ENCODE measurements around the gene GRIN2B.
A peak's percentile ranks its signal among the peaks of the same experiment; 100 is the strongest.

Gene GRIN2B

GRCh38 chr12:13981296-13981962, at the start of gene GRIN2B:
Gene GRIN2B (minus strand): TSS chr12:13981602. CDS start chr12:13866208, 115,394 bp downstream.
- no peak for DNase-seq (ENCODE audit: low read depth)
- peak within 1 kb of the TSS; percentile 12 for H3K4me3 ChIP-seq (ENCODE audit: low read depth, low read length)

GRCh38 chr12:14026537-14026936, 45.1 kb upstream of the GRIN2B start:
- no peak for DNase-seq (ENCODE audit: low read depth)

GRCh38 chr12:14024591-14024990, 43.2 kb upstream of the GRIN2B start:
- no peak overlapping the region for H3K4me3 ChIP-seq (ENCODE audit: low read depth, low read length)
- no peak for DNase-seq (ENCODE audit: low read depth)

More at GRCh38 chr12:14026537-14026936, 45.1 kb upstream of the GRIN2B start:
- H3K4me3 ChIP-seq (ENCODE audit: low read depth, low read length), result no peak overlapping the region

GRCh38 chr12:14018080-14018479, 36.7 kb upstream of the GRIN2B start:
- no peak for DNase-seq (ENCODE audit: low read depth)
- no peak overlapping the region for H3K4me3 ChIP-seq (ENCODE audit: low read depth, low read length)

- no peak overlapping the region for H3K4me3 ChIP-seq (ENCODE audit: low read depth, low read length)
- no peak for DNase-seq (ENCODE audit: low read depth)
These were observed 29.6 kb upstream of the GRIN2B start for GRCh38 chr12:14010989-14011388.

GRCh38 chr12:14007639-14008038, 26.2 kb upstream of the GRIN2B start:
- no peak for DNase-seq (ENCODE audit: low read depth)
- no peak overlapping the region for H3K4me3 ChIP-seq (ENCODE audit: low read depth, low read length)

- no peak overlapping the region for H3K4me3 ChIP-seq (ENCODE audit: low read depth, low read length)
- no peak for DNase-seq (ENCODE audit: low read depth)
These were observed 11.2 kb upstream of the GRIN2B start for GRCh38 chr12:13992585-13992984.

- DNase-seq (ENCODE audit: low read depth), result no peak
- no peak overlapping the region for H3K4me3 ChIP-seq (ENCODE audit: low read depth, low read length)
These were observed 10.7 kb upstream of the GRIN2B start for GRCh38 chr12:13992106-13992505.

GRCh38 chr12:13986031-13986430, 4.6 kb upstream of the GRIN2B start:
- no peak for DNase-seq (ENCODE audit: low read depth)
- no peak overlapping the region for H3K4me3 ChIP-seq (ENCODE audit: low read depth, low read length)

GRCh38 chr12:13981990-13982389, 588 bp upstream of the GRIN2B start:
- no peak overlapping the region for H3K4me3 ChIP-seq (ENCODE audit: low read depth, low read length)
- DNase-seq (ENCODE audit: low read depth), result no peak

GRCh38 chr12:13980538-13981295, 685 bp downstream of the GRIN2B start:
- peak overlapping the region; percentile 12 for H3K4me3 ChIP-seq (ENCODE audit: low read depth, low read length)

GRCh38 chr12:13979772-13980378, 1.5 kb downstream of the GRIN2B start:
- no peak overlapping the region for H3K4me3 ChIP-seq (ENCODE audit: low read depth, low read length)
- DNase-seq (ENCODE audit: low read depth), result no peak

More at GRCh38 chr12:13980538-13981295, 685 bp downstream of the GRIN2B start:
- DNase-seq (ENCODE audit: low read depth), result no peak

GRCh38 chr12:13978876-13979275, 2.5 kb downstream of the GRIN2B start:
- H3K4me3 ChIP-seq (ENCODE audit: low read depth, low read length), result no peak overlapping the region
- no peak for DNase-seq (ENCODE audit: low read depth)

- no peak overlapping the region for H3K4me3 ChIP-seq (ENCODE audit: low read depth, low read length)
These were observed 4.5 kb downstream of the GRIN2B start for GRCh38 chr12:13976880-13977279.

GRCh38 chr12:13976028-13976584, 5.3 kb downstream of the GRIN2B start:
- no peak overlapping the region for H3K4me3 ChIP-seq (ENCODE audit: low read depth, low read length)
- no peak for DNase-seq (ENCODE audit: low read depth)

More at GRCh38 chr12:13976880-13977279, 4.5 kb downstream of the GRIN2B start:
- no peak for DNase-seq (ENCODE audit: low read depth)

- no peak overlapping the region for H3K4me3 ChIP-seq (ENCODE audit: low read depth, low read length)
- DNase-seq (ENCODE audit: low read depth), result no peak
These were observed 7.4 kb downstream of the GRIN2B start for GRCh38 chr12:13973996-13974395.

GRCh38 chr12:13970803-13971202, 10.6 kb downstream of the GRIN2B start:
- DNase-seq (ENCODE audit: low read depth), result no peak
- H3K4me3 ChIP-seq (ENCODE audit: low read depth, low read length), result no peak overlapping the region

- DNase-seq (ENCODE audit: low read depth), result no peak
- H3K4me3 ChIP-seq (ENCODE audit: low read depth, low read length), result no peak overlapping the region
These were observed 13.1 kb downstream of the GRIN2B start for GRCh38 chr12:13968281-13968680.

GRCh38 chr12:13964666-13965065, 16.7 kb downstream of the GRIN2B start:
- DNase-seq (ENCODE audit: low read depth), result no peak
- no peak overlapping the region for H3K4me3 ChIP-seq (ENCODE audit: low read depth, low read length)

GRCh38 chr12:13962699-13963098, 18.7 kb downstream of the GRIN2B start:
- DNase-seq (ENCODE audit: low read depth), result no peak
- no peak overlapping the region for H3K4me3 ChIP-seq (ENCODE audit: low read depth, low read length)
